ENCODE data around the gene PRLH.
A peak's percentile ranks its signal among the peaks of the same experiment; 100 is the strongest.

PRLH gene

DNA sequence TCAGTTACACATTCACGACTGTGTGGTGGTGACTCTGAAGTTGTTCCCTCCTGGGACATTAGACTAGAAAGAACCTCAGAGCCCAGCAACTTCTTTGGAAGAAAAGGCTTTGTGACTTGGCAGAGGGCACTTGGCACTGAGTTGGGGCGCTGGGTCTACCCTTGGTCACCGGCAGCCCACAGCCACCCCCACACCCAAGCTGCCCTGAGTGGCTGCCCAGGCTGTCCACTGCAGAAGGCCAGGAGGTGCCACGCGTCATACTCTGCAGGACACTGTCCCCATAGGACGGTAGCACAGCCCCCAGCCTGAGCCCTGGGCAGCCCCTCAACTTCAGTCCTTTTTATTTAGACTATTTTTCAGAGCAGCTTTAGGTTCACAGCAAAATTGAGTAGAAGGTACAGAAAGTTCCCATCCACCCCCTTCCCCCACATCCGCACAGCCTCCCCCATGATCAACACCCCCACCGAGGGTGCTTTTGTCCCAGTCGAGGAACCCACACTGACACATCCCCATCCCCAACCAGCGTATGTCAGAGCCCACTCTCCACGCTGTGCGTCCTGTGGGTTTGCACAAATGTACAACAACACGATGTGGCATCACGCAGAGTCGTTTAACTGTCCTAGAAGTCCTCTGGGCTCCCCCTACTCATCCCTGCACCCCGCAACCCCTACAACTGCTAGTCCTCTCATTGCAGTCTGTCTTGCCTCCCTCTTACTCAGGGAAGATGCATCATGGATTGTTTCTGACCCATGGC is 1.1 kb downstream of the PRLH start:
- DNase-seq, result no peak

DNA sequence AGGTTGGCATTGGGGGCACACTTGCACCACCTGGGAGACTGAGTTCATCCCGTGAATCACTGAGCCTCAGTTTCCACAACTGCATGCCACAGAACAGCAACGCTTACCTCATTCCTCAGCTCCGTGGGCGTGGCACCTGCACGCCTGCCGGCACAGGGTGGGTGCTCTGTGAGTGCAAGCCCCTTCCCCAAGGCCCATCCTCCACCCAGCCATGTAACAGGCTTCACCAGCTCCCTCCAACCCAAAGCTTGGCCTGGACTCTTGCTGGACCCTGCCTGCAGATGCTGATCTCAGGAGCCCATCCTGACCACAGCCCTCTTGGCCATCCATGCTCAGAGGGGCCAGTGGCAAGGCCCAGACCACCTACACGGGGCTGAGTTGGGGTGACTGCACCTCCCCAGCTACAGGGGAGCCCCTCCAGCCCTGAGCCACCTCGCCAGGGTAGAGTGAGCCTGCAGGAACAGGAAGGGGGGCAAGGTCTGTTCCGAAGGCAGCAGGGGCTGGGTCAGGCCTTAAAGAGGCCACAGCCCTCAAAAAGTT is 1.8 kb downstream of the PRLH start:
- DNase-seq, result no peak

DNA sequence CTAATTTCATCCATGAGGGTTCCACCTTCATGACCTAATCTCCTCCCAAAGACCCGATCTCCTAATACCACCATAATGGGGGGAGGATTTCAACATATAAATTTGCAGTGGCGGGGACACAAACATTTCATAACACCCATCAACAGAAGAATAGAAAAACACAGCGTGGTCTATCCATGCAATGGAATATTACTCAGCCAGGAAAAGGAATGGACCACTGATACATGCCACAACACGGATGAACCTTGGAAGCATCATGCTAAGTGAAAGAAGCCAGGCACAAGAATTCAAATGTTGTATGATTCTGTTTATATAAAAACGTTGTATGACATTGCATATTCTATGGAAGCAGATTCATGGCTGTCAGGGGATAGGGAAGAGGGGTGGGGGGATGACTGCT is 2.7 kb downstream of the PRLH start:
- no peak for DNase-seq

DNA sequence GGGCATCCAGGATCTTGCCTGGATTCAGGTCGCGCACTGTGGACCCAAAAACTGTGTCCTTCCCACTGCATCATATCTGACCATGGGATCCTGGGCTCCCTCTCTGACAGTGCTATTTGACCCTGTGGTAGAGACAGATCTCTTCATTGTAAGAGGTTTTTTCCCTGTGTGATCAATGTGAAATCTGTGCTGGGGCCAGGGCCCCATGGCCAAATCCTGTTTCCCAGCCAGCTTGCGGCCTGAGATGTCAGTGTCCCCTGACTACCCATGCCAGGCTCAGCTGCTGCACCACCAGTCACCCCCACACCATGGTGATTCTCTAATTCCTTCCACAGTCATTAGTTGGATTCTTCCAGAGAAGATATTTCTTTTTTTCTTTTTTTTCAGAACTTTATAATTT is 3.5 kb downstream of the PRLH start:
- DNase-seq, result no peak

DNA sequence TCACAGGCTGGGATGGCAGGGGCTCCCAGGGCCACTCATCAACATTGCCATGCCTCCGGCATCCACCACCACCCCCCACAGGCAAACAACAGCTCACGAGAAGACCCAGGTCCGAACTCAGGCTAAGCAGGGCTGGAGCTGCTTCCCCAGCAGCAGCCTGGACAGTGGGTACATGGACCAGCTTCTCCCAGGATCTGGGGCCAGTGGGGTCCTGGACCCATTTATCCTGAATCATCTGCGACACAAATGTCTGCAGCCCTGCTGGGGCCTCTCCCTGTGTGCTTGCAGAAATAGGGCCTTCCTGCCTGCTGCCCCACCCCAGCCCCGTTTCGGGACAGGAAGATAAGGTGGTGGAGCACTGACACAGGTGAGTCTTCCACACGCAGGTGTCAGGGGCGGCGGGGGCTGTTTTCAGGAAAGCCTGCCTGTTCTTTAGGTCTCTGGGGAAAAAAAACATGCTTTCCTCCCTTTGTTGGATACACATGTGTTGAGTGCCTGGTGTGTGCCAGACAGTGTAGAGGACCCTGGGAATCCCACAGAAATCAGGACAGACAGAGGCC is 4.5 kb downstream of the PRLH start:
- DNase-seq, result no peak

DNA sequence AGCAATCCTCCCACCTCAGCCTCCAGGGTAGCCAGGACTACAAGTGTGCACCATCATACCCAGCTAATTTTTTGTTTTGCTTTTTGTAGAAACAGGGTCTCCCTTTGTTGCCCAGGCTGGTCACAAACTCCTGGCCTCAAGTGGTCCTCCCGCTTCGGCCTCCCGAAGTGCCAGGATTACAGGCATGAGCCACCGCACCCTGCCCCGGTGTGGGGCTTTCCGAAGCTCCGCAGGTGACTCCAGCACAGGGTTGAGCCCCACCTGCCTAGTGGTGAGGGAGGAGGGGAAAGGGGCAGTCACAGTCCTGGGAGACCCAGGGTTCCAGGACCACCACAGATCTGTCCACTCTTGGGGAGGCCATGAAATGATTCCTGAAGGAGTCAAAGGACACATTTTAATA is 5.2 kb downstream of the PRLH start:
- no peak for DNase-seq

DNA sequence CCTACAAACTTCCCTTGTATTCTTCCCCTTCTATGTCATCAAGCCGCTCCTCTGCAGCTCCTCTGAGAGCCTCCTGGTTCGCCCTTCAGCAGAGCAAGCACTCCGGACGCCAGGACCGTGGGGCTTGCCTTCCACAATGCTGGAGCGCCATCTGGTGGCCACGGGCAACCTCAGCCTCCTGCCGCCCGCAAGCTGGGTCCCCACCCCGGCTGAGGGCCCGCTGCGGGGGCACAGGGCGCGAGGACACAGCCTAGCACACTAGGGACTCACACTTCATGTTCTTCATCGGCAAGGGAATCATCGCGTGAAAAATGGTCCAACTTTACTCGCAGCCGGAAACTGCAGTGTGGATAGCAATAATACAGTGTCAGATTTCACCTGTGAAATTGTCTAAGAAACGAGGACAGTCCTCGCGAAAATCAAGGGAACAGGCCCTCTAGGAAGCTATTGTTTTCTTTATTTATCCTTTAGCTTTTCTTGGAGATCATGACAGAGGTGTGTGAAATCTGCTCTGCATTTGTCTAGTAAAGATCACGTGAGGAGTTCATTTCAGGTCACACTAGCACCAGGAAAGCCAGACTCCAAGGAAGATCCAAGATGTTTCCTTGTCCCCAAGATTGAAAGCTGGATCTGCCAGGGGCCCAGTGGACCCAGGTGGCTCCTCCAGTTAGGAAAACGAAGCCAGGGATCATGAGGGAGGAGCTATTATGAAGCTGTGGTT is 5.8 kb downstream of the PRLH start:
- peak; percentile 94 to 97 (median 96) for DNase-seq

DNA sequence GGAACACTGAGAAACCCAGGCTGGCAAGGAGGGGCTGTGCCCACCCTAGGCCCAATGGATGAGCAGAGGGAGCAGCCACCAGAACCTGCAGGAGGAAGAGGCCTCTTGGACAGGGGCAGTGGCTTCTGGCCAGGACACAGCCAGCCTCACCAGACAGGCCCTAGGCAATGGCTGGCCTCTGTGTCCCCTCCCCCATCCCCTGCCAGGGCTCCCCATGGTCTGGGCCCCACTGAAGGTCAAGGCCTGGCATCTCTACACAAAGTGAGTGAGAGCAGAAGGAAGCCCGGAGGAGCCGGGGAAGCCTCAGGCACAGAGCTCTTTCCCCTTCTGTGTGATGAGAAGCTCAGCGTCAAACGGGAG is 6.3 kb downstream of the PRLH start:
- no peak for DNase-seq

DNA sequence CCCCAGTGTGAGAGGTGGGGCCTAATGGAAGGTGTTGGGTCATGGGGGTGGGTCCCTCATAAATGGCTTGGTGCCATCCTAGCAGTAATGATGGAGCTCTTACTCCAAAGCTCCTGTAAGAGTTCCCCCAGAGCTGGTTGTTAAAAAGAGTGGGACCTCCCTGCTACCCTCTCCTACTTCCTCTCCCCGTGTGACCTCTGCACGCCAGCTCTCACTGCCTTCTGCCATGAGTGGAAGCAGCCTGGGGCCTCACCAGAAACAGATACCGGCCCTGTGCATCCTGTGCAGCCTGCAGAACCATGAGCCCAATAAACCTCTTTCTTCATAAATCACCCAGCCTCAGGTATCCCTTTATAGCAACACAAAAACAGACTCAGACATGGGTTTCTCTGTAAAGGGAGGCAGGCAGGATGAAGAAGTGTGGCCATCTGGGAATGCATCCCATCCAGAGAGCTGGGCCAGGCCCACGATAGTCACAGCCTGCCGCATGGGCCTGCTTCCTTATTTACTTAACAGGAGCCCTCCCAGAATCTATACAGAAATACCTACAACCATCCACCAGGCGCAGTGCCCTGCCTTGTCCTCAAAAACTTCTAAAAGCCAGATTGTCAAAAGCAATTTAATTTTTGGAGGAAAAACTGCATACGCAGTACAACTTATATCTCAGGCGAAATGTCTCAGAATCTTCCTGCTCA is 7.5 kb downstream of the PRLH start:
- DNase-seq, result no peak

DNA sequence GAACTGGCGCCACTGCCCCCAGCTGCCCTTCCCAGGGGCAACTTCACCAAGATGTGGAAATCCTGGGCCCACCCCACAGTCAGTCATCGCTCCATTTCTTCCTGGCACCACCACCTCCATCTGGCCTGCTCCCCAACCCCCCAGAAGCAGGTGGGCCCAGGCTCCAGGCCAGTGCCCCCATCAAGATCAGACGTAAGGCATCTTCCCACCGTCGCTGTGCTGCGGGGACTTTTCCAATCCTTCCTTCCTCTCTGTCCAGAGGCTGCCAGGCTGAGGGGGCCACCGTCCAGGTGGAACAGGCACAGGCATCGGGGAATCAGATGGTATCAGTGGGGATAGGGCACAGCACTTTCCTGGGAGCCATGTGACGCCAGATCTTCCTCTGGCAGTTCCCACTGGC is 8.1 kb downstream of the PRLH start:
- no peak for DNase-seq

DNA sequence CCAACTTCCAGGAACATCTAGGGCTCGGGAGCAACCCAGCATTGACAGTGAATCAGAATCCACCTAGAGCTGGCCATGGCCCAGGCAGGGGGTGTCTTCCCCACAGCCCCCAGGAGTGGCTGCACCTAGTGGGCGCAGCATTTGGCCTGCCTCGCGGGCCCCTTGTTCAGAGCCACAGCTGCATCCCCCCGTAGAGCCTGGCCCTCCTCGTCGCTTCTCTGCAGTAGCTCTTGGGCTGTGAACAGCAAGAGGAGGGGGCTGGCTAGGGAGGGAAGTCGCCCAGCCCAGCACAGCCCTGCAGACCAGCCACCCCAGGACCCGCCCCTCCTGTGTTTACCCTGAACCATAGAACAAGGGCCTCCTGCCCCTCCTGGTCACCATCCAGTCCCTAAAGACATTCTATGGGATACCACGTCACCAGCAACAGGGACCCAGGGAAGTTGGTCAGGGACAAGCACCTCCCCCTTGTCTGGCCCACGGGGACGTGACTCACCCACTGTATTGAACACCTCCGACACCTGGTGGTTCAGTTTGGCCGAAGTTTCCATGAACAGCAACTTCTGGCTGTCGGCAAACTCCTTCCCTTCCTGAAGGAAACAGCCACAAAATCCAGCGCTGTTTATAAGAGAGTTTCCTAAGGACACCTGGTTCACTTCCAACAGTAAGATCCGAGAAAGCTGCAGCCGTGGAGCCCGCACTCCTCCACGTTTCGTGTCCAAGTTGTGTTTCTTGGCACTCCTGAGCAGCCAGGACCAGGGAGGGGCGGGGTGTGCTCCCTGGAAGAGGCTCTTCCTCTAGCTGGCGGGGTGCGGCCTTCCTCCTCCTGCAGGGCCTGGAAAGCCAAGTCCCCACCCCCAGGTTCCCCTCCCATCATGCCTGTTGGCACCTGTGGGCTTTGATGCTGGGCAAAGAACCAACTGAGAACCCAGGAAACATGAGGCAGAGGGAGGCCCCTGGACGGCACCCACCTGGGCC is 8.8 kb downstream of the PRLH start:
- DNase-seq, result no peak

DNA sequence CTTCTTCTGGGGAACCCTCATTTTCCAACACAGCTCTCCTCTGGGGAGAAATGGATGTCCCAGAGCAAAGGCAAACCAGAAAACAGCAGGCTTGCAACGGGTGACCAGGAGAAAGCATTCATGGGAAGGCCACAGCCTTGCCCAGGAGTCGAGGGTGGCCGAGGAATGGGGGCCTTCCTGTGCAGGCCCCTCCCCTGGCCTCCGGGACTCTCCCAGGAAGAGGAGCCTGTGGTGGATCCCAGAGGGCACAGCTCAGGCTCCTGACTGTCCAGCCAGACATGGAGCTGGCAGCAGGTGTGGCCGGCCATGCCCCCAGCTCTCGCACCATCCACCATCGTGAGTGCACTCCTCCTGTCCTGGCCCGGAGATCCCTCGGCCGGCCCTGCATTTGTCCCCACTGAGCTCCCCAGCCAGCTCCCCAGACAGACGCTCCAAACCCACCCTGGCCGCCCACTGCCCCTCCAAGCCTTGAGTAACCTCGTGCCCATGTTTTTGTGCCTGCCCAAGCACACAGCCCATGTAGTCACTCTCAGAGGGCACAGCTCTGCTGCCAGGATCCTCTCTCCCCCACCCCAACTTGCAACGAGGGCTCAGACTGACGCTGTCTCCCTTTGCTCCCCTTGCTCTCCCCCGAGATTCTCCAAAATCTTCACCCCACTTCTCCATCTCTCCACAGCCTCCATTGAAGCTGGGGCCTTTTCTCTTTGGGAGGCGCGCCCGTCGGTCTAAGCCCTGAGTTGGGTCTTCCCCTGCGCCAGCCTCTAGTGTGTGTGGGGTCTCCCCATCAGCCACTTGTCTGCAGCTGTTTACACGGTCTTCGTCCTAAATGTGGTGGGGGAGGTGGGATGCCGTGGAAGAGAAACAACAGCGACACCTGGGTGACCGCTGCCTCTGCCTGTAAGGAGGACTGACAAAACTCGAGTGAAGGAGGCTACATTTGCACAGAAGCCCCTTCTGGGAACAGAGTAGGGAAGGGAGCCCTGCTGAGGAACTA is 9.8 kb downstream of the PRLH start:
- no peak for DNase-seq

DNA sequence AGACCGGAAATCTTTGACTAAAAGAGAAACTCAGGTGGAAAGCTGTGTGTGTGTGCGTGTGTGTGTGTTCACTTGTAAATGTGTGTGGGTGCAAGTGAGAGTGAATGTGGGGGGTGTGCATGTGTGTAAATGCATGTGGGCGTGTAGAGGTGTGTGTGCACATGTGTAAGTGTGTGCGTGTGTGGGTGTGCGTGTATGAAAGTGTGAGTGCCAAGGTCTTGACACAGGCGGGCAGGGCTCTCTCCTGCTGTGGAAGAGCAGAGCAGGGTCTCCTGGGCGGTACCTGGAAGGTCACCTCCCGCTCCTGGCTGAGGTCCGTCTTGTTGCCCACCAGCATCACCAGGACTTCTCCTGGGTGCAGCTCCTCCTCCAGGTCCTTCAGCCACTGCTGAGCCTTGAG is 10.6 kb downstream of the PRLH start:
- no peak for DNase-seq

DNA sequence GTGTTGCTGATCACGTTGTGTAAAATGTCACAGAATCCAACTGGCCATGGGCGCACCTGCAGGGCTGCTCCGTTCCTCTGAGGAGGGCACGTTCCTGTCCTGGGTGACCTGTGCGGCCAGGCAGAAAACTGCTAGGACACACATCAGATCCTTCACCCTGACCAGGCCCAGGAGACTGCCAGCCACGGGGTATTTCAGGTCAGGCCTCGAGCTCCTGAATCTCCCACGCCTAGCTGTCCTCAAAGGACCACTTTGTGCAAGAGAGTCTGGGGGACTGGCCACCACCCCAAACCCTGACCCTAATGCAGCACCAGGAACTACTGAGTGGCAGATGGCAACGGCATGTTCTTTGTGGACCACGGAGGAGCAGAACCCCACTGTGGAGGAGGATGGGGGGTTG is 11.1 kb downstream of the PRLH start:
- DNase-seq, result no peak

DNA sequence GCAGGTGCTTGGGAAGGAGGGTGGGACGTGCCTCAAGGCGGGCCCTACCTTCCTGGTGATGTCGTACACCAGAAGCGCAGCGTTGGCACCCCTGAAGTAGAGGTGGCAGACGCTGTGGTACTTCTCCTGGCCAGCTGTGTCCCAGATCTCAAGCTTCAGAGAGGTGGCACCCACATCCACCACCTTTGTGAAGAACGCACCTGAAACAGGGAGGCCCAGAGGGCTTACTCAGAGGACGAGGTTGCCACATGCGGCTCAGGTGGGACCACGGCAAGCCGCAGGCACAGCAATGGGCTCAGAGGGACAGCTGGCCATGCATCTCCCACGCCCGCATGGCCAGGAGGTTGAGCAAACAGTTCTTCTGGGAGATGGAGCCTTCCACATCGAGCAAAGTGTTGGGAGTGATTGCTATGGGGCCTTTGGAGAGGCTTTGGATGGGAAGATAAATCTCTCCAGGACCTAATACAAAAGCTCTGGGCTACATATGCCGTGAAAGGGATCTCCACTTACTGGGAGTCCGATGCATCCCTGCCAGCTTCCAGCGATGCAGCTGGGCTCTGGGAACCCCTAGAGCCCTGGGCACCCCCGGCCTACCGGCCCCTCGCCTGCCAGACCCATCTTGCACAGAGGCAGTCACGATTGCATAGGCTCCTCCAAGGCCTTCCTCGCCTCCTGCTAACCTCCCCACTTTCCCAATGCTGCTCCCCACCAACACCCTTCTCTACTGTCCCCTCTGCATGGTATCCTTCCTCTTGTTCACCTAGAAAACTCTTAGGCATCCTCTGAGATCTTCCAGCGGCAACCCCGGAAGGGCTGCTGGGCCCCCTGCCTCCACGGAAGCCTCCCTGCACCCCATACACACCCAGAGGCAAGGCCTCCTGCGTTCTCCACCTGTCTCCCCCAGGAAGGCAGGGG is 11.8 kb downstream of the PRLH start:
- DNase-seq, result no peak

DNA sequence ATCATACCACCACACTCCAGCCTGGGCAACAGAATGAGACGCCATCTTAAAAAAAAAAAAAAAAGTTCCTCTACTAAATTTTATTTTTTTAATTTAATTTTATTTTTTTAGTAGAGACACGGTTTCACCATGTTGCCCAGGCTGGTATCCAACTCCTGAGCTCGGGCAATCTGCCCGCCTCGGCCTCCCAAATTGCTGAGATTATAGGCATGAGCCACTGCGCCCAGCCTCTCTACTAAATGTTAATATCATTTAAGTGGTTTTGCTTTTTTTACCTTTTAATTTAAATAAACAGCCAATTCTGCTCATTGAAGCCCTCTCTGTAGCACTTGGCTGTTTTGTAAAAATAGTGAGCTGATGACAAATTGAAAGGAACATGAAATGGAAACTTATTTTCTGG is 15.0 kb downstream of the PRLH start:
- DNase-seq, result no peak

DNA sequence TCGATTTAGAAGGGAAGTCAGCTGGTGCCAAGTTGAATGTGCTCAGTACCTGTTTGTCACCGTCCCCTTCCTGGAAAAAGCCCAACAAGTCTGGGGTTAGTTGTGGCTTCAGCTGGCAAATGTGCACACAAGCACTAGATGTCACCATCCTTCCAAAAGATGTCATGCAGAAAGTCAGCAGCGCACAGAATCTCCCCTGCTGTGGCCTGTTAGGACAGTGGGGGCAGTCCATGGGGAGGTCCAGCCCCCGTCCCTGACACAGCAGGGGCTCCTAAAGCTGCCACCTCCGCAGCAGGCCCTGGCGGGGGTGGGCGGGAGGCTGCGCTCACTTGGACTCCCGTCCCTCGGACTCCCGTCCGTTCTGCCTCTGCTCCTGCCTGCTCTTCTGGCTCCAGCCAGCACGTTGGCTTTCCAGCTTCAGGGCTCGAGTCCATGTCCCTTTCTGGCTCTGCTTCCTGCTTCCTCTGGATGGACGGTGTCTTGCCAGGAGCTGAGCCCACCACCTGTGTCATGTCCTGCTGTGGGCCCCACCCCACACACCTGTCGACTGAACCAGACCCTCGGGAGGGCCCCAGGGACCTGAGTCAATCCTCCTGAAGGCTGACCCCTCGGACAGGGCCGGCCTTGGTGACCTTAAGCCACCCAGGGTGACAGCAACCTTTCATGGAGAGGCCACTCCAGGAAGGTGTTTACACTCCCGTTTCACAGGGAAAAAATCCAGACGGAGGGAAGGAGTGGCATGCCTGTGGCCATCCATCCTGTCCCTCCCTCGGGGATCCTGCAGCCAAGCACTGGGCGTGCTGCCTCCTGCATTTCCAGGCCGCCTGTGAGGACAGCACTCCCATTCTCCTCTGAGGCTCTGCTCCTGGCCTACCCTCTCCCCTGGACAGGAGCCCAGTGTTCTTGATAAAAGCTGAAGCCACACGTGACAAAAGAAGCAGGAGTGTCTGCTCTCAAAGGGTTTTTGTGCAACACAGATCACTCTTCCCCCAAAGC is 15.7 kb downstream of the PRLH start:
- peak; percentile 54 to 65 (median 64) for DNase-seq
